LHCN-M2 (cell line): ENCODE data around the gene ANKS3. TPM values are rescaled to one million over a fixed set of nuclear protein-coding genes. Genes with fewer than 3 reads are reported as not detected.

ENCODE experiments used
- DNase-seq: peaks from one replicate; pipeline ENCODE4 v3.0.0-alpha.2; 2012; ENCODE audit warnings: low read depth
- total RNA-seq: library from RNA; depleted of rRNA; stranded (reverse); fragments of >200 nt; gene quantifications from 2 replicates; pipeline ENCODE4 v1.2.3, GENCODE V29; 2014

The ANKS3 gene
- total RNA-seq, 1 experiment from 2014 or later, result 14.4 TPM

- DNase-seq, result no peak
Observed at GRCh38 chr16:4696905-4697847, 36.9 kb downstream of the ANKS3 start.

- DNase-seq, result no peak
Observed at GRCh38 chr16:4696172-4696904, 37.7 kb downstream of the ANKS3 start.

GRCh38 chr16:4695473-4696171 lies 38.4 kb downstream of the ANKS3 start:
- no peak for DNase-seq

GRCh38 chr16:4694642-4695451 lies 39.2 kb downstream of the ANKS3 start:
- DNase-seq, result no peak

GRCh38 chr16:4693956-4694641 lies 40.0 kb downstream of the ANKS3 start:
- peak; percentile 25 for DNase-seq

- peak; percentile 93 for DNase-seq
Observed at GRCh38 chr16:4693296-4693955, 40.6 kb downstream of the ANKS3 start, which contains the start of gene NUDT16L1. Gene NUDT16L1, plus strand, starts transcription at chr16:4693562. Its CDS starts 165 bp downstream, at chr16:4693727.

GRCh38 chr16:4692460-4693295 lies 41.4 kb downstream of the ANKS3 start:
- DNase-seq, result no peak

GRCh38 chr16:4691666-4692412 lies 42.2 kb downstream of the ANKS3 start:
- peak; percentile 6 for DNase-seq

- DNase-seq, result no peak
Observed at GRCh38 chr16:4690946-4691665, 43.0 kb downstream of the ANKS3 start.

- no peak for DNase-seq
Observed at GRCh38 chr16:4689864-4690704, 44.0 kb downstream of the ANKS3 start.

- DNase-seq, result no peak
Observed at GRCh38 chr16:4689091-4689671, 44.9 kb downstream of the ANKS3 start.

- no peak for DNase-seq
Observed at GRCh38 chr16:4688674-4689045, 45.4 kb downstream of the ANKS3 start.

GRCh38 chr16:4687946-4688673 lies 46.0 kb downstream of the ANKS3 start:
- no peak for DNase-seq

- DNase-seq, result no peak
Observed at GRCh38 chr16:4687416-4687815, 46.7 kb downstream of the ANKS3 start.

- DNase-seq, result no peak
Observed at GRCh38 chr16:4686497-4687210, 47.4 kb downstream of the ANKS3 start.
